ENCODE data around the gene PIK3R2.

PIK3R2 gene

GRCh38 chr19:18119013-18119716 is 33.8 kb upstream of the PIK3R2 start:
- H3K27ac ChIP-seq = no peak overlapping the region

GRCh38 chr19:18119717-18120105 is 33.3 kb upstream of the PIK3R2 start:
- no peak for TF ChIP-seq CTCF (conservative IDR thresholded peaks at IDR 0.05)
- H3K27ac ChIP-seq = no peak overlapping the region

More at GRCh38 chr19:18119013-18119716, 33.8 kb upstream of the PIK3R2 start:
- TF ChIP-seq CTCF (conservative IDR thresholded peaks at IDR 0.05) = no peak

- H3K27ac ChIP-seq = no peak overlapping the region
These were observed 32.8 kb upstream of the PIK3R2 start for GRCh38 chr19:18120127-18120526.

GRCh38 chr19:18121166-18121565 is 31.8 kb upstream of the PIK3R2 start:
- H3K27ac ChIP-seq = no peak overlapping the region
- TF ChIP-seq CTCF (conservative IDR thresholded peaks at IDR 0.05) = no peak

More at GRCh38 chr19:18120127-18120526, 32.8 kb upstream of the PIK3R2 start:
- TF ChIP-seq CTCF (conservative IDR thresholded peaks at IDR 0.05) = no peak

GRCh38 chr19:18122424-18122823 is 30.5 kb upstream of the PIK3R2 start:
- no peak overlapping the region for H3K27ac ChIP-seq
- TF ChIP-seq CTCF (conservative IDR thresholded peaks at IDR 0.05) = no peak

- no peak for TF ChIP-seq CTCF (conservative IDR thresholded peaks at IDR 0.05)
- no peak overlapping the region for H3K27ac ChIP-seq
These were observed 29.8 kb upstream of the PIK3R2 start for GRCh38 chr19:18122860-18123795.

GRCh38 chr19:18123819-18124218 is 29.1 kb upstream of the PIK3R2 start:
- no peak for TF ChIP-seq CTCF (conservative IDR thresholded peaks at IDR 0.05)
- H3K27ac ChIP-seq = no peak overlapping the region

All from VCaP (cell line).